GM21737 (cell line): ENCODE measurements around the gene NLGN2.
A peak's percentile ranks its signal among the peaks of the same experiment; 100 is the strongest.

ENCODE experiments used
- ATAC-seq: cut with Tn5 transposase; IDR thresholded peaks from one replicate; pipeline ENCODE4 v1.9.1; 2021; ENCODE audit warnings: mild to moderate bottlenecking, moderate library complexity; ENCODE audit not compliant: unreplicated experiment

Gene NLGN2

DNA sequence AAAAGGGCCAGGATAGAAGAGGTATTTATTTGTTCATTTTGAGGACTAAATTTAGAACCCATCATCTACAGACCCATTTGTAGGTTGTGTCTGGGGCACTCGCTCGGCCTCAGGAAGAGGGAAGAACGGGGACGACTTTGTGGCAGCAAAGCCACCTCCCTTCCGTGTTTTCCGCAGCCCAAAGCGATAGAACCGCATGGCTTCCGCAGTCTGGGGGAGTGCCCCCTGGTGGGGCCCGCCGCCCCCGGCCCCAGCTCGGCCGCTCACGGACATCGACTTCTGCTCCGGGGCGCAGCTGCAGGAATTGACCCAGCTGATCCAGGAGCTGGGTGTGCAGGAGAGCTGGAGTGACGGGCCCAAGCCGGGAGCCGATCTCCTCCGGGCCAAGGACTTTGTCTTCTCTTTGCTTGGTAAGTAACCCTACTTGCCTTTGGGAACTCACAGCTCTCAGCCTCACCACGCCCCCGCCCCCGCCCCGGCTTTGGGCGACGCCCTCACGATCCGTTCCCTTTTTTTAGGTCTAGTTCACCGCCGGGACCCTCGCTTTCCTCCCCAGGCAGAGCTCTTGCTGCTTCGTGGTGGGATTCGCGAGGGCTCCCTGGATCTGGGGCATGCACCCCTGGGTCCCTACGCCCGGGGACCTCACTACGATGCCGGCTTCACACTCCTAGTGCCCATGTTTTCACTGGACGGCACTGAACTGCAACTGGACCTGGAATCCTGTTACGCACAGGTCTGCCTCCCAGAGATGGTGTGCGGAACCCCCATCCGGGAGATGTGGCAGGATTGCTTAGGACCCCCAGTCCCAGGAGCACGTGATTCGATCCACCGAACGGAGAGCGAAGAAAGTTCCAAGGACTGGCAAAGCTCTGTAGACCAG lies 28.3 kb downstream of the NLGN2 start:
- ATAC-seq = peak; percentile 24

DNA sequence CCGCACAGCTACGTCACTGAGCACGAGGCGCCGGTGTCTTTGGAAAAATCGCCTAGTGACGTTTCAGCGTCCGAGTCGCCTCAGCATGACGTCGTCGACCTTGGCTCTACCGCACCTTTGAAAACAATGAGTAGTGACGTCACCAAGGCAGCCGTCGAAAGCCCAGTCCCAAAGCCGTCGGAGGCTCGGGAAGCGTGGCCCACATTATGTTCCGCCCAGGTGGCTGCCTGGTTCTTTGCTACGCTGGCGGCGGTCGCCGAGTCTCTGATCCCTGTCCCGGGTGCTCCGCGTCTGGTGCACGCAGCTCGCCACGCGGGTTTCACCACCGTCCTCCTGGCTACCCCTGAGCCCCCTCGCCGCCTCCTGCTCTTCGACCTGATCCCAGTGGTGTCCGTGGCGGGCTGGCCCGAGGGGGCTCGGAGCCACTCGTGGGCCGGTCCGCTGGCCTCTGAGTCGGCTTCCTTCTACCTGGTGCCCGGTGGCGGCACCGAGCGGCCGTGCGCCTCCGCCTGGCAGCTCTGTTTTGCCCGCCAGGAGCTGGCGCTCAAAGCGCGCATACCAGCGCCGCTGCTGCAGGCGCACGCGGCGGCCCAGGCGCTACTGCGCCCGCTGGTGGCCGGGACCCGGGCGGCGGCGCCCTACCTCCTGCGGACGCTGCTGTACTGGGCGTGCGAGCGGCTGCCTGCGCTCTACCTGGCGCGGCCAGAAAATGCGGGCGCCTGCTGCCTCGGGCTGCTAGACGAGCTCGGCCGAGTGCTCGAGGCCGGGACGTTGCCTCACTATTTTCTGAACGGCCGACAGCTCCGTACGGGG lies 29.1 kb downstream of the NLGN2 start:
- peak; percentile 31 for ATAC-seq

DNA sequence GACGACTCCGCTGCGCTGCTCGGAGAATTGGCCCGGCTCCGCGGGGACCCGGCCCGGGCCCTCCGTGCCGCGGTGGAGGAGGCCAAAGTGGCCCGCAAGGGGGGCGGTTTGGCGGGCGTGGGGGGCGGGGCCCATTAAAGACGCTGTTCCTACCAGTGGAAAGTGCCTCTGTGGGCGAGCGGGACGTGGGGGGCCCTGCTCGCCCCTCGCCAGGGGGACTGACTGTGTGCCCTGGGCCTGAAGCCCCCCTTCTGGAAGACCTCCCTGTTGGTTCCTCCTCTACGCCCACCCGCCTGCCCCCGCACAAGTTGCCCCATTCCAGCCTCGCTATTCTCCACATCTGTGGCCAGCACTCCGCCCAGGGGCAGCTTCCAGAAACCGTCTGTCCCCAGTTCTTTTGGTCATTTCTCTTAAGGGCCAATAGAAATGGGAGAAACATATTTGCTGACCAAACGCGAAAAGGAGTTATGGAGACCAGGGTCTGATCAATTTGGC lies 29.8 kb downstream of the NLGN2 start:
- ATAC-seq = no peak

DNA sequence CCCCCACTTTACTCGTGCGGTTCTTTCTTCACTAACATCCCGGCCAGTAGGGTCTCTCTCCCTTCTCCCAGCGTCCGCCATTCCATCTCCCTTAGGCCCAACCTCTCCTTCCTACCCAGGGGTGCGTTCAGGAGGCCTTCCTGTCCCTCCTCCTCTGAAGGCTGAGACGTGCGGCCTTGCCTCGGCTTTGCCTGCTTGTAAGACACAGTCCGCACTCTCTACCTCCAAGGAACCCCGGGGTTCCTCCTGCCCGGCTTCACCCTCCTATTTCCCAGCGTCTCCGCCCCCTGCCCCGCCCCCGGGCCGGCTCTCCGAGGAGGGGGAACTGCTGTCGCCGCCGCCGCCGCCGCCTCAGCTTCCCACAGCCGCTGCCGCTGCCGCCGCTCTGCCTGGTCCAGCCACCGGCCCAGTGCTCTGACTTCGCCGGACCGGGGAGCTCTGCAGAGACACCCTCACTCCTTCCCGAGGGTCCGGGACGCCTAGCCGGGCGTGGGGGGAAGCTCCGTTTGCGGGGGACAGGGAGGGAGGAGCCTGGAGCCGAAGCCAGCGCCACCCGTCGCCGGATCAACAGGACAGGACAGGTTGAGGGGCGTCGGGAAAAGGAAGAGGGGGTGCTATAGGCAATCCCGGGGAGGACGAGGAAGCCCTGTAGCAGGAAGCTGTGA lies 30.4 kb downstream of the NLGN2 start:
- ATAC-seq = no peak

DNA sequence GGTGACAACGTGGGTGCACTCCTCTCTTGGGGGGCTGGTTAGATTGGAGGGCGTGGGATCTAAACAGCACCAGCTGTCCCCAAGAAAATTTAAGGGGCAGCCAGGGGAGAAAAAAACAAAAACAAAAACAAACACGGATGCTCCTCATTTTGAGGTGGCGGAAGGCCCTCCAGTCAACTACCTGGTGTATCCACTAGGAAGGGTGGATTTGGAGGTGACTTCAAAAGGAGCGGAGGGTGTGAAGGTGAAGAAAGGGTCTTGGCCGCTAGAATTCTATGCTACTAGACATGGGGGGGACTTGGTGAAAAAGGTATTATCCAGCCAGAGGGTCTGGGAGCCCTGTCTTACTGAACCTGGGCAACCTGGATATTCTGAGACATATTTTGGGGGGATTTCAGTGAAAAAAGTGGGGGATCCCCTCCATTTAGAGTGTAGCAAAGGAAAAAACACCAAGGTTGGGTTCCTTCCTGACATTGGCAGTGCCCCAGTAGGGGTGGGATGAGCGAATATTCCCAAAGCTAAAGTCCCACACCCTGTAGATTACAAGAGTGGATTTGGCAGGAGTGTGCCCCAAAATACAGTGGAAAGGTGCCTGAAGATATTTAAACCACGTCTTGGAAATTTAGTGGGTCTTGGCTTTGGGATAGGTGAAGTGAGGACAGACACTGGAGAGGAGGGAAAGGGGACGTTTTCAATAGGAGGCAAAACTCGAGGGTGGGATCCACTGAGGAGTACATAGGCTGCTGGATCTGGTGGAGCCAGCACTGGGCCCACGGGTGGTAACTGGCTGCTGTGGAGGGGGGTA lies 31.2 kb downstream of the NLGN2 start:
- no peak for ATAC-seq

DNA sequence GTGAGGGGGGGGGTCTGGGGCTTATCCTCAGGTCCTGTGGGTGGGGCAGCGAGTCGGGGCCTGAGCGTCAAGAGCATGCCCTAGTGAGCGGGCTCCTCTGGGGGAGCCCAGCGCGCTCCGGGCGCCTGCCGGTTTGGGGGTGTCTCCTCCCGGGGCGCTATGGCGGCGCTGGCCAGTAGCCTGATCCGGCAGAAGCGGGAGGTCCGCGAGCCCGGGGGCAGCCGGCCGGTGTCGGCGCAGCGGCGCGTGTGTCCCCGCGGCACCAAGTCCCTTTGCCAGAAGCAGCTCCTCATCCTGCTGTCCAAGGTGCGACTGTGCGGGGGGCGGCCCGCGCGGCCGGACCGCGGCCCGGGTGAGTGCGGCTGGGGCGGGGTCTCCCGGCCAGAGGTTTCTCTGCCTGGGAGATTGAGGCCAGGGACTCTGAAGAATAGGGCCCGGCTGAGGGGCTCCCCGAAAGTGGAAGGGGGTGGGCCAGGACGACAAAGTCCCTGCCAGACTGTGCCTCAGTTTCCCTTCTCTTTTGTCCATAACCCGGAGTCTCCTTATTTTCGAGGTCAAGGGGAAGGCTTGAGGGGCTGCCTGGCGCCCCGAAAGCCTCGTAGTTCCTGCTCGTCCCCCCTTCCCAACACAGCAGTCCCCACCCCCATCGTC lies 31.9 kb downstream of the NLGN2 start, which contains the start of gene FGF11:
Gene FGF11 (plus strand): TSS at position 51 of the 651 bp plus-strand sequence. CDS start 109 bp downstream, at position 160.
- no peak for ATAC-seq

DNA sequence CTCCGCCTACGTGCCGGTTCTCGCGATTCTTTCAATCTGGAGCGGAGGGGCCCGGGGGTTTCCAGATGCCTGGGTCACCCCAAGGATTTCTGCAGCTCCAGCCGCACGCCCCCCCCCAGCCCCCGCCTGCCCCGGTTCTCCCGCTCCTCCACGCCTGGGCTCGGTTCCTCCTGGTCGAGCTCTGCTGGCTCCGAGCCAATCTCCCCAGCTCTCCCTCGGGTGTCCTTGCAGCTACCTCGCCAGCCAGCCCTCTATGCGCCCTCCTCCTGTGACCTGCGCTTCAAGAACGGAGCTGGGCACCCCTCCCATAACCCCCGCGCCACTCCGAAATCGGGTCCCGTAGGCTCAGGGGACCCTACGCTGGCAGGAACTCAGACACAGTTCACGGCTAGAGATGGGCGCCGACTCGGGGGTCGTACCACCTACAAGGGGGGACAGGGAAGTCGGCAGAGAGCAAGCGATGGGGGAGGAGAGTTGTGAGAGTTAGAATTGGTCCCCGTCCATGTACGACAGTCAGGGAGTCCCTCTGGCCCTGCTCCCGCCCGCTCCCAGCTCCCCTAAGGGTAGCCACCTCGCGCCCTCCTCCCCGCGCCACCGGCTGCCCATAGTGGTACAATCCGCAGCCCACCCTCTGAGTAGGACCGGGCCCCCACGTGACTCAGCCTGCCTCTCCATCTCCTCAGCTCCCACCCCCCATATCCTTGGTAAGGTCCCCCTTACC lies 32.6 kb downstream of the NLGN2 start:
- no peak for ATAC-seq

DNA sequence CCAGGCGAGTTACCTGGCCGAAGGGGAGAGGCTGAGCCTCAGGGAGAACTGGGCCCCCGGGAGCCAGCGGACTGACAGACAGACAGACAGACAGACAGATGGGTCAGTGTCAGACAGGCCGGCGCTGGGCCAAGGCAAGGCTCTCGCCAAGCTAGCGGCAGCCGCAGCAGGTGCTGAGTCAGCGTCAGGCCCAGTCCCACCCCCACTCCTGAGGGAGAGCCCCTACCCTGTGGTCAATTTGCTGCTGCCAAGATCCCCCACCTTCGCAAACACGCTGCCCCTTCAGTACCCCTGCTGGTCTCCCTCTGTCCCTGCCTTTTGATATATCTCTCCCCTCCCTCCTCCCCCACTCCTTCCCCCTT lies 33.2 kb downstream of the NLGN2 start:
- no peak for ATAC-seq

DNA sequence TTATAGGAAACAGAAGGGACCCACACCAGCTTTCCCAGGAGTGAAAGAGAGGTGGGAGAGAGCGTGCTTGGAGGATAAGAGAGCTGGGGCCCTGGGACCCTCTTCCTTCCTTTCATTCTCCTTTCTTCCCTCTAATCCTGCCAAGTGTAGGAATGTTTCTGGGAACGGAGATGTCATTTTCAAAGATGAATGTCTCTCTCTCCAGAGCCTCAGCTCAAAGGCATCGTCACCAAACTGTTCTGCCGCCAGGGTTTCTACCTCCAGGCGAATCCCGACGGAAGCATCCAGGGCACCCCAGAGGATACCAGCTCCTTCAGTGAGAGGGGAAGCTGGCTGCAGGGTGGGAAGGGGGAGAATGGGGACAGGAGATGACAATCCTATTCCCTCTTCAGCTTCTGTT lies 33.6 kb downstream of the NLGN2 start:
- no peak for ATAC-seq

DNA sequence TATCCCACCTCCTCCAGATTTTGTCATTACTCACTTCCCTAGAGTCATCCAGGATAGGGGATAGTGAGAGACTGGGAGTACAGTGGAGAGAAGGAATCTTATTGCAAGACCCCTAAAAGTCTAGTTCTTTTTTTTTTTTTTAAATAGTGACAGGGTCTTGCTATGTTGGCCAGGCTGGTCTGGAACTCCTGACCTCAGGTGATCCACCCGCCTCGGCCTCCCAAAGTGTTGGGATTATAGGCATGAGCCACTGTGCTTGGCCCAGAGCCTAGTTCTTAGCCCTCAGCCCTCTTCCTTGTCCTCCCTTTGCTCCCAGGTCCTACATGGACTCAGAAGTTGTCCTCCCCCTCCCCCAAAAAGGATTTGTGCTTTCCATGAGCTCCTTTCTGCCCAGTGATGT lies 34.5 kb downstream of the NLGN2 start:
- no peak for ATAC-seq

DNA sequence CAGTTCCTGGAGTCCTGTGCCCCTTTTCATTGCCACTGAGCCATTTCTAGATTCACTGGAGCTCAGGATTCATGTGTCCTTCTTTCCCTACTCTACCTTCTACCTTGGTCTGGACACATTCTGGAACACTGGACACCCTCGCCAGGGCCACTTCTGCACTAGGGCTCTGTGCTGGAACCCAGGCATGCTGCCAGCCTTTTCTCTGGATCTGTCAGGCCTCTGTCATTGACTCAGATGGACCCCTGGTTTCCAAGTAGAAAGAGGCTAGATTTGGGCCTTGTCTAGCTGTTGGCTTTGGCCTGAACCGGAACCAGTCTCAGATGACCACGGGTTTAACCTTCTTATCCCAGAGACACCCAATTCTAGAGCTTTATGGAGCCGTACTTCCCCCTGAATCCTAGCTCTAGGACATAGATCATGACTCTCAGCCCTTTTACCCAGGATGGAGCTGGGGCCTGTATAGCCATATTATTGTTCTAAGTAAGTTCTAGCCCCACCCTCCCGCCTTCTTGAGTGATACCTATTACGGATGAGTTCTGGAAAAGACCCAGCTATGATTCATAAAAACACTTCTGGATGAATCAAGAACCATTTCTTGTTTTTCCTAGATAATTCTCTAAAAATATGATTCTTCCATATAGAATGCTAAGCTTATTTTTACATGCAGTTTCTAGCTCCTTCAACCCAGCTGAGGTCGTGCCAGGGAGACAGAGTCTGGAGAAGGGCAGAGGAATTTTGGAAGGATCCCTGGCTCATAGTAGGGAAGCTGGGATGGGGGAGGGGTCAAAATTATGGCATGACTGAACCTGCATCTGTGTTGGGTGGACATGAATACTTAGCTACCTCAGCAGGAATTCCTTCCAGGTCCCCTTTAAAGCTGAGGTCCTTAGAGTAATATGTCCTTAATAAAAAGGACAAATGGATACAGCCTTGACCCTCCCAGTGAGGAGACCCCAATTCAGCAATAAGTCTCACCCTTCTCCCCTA lies 36.1 kb downstream of the NLGN2 start:
- no peak for ATAC-seq

DNA sequence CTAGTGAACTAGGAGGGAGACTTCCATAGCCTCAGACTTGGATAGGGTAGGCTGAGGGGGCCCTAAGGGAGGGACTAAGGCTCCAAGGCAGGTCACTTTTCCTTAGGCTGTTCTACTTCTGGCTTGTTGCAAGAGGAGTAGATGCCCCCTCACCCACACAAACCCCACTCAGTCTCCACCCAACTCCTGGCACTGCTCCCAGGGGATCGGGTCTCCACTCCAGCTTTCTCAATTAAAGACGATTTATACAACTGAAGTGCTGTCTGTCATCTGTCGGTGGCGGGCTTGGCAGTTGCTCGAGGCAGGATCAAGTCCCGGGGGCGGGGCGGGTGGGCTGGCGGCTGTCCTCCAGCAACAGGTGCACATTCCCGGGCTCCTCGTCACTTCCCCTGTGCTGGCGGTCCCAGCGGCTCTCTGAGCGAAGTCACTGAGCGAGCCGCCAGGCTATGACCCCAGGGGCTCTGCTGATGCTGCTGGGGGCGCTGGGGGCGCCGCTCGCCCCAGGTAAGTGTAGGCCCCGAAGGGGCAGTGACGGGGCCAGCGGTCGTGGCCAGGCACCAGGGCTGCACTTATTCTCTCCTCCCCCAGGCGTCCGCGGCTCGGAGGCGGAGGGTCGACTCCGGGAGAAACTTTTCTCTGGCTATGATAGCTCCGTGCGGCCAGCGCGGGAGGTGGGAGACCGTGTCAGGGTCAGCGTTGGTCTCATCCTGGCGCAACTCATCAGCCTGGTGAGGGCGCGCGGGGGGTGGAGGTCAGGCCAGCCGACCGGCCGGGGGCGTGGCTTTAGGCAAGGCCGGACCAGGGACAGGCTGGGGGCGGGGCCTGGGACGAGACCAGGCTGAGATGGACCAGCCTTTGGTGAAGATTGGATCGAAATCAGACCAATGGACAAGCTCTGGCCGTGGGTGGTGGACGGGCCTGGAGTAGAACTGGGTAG lies 37.3 kb downstream of the NLGN2 start, which contains the start of gene CHRNB1:
Gene CHRNB1 (plus strand): TSS at position 380 of the 937 bp plus-strand sequence. CDS start 67 bp downstream, at position 447.
- no peak for ATAC-seq

DNA sequence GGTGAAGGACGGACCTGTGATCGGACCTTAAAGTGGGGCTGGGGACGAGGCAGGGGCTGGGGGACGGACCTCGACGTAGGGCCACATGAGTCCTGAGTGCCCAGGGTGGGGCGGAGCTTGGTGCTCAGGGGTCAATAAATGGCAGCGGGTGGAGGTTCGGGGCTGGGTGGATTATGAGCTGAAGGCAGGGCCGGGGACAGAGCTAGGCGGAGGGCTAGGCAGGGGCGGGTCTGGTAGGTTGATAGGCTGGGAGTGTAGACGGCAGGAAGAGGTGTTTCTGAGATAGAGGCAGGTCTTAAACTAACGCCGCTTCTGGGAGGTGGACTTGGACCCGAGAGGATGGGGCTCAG lies 37.9 kb downstream of the NLGN2 start:
- ATAC-seq = no peak

DNA sequence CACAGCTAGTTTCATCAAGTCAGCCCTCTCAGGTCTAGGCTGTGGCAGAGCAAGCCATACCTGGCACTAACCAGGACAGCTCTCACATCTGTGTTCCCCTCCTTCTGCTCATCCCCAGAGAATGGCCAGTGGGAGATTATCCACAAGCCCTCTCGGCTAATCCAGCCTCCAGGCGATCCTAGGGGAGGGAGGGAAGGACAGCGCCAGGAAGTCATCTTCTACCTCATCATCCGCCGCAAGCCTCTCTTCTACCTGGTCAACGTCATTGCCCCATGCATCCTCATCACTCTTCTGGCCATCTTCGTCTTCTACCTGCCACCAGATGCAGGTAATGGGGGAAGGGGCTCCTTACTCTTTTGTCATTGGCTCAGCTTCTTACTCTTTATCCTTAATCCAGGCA lies 40.8 kb downstream of the NLGN2 start:
- ATAC-seq = no peak

DNA sequence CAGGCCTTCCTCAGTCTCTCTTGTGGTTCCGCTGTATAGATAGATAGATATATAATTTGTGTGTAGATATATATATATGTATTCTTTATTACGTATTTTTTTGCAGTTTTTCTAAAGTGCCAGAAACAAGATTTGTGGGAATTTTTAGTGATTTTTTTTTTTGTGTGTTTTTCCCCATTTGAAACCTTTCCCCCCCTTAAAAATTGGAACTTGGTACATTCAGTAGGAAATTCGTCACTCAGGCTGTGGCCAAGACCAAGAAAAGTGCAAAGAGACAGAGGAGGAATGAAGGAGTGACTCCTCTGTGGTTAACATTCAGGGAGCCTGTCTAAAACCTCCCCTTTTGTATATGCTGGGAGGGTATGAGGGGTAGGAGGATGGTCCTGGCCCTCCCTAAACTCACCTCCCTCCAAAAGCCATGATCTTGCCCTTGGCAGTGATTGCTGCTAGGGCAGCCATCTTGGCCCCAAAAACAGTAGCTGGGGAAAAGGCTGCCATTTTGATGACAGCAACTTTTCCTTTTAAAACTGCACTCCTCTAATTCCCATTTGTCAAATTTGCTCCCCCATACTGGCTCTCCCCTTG lies 52.4 kb downstream of the NLGN2 start:
- no peak for ATAC-seq

DNA sequence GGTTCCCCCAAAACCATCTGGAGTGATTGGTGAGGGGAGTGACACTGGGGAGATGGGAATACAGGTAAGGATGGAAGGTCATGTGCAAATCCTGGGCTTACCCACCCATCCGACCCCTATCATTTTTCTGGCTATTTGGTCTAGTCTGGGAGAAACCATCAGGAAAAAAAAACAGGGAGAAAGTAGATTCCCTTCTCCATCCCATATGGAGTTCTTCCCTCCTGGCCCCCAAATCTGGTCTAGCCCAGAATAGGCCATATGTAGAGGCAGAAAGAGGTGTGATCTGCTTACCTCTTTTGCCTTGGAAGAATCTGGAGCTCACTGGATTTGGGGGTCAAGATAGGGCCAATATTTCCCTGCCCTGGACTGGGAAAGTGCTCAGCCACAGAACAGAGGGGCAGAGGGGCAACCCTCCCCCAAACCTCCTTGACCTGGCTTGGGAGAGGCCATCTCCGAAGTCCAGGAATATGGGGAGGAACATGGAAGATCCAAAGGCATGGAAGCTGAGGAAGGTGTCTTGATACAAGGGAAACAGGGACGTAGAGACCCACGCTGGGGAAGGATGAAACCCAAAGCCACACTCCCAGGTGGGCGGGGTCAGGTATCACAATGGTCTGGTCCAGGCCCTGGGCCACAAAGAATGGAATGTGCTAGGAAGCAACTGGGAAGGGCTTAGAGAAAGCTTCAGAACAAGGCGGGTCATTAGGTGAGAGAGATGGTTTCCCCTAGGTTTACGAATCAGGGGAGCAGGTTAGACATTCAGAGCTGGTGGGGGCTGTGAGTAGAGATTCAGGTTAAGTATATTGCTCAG lies 53.4 kb downstream of the NLGN2 start:
- no peak for ATAC-seq
